K562 (cell line): ENCODE measurements around the gene TMPRSS9. TPM values are rescaled to one million over a fixed set of nuclear protein-coding genes. Genes with fewer than 3 reads are reported as not detected.

ENCODE experiments used
- ATAC-seq: fragments of 200-7000 bp; cut with Tn5 transposase; 3 replicates; pipeline ENCODE4 v1.9.1; 2020; ENCODE audit warnings: moderate library complexity
- BruUV-seq: library from RNA; stranded (reverse); fragments of 400-500 nt; replicated peaks from 2 replicates; lab custom pipeline; 2021; lab: Mats Ljungman, UMichigan
- CTCF ChIA-PET: fragments of 300-600 bp; formaldehyde crosslinking; extraction: SDS; loops from one replicate; lab custom pipeline; 2021; ENCODE audit warnings: low intra/inter-chr PET ratio; lab: Yijun Ruan, JAX
- POLR2A ChIA-PET: fragments of 300-600, 350-650 bp; sonication (Branson Sonifier 250); formaldehyde crosslinking; extraction: SDS; loops from one replicate; lab custom pipeline; 2021; ENCODE audit warnings: antibody characterized with exemption, inconsistent platforms; lab: Yijun Ruan, JAX
- DNase-seq, 4 experiments: peaks; one replicate each; pipeline versions ENCODE4 v3.0.0 to v3.0.0-alpha.2; 2011 to 2018; ENCODE audit warnings: low spot score in 3 of 4, mixed read lengths in 3 of 4; ENCODE audit errors: extremely low read depth in 1 of 4
- FAIRE-seq: peaks from 2 replicates; lab custom pipeline; 2011; peaks lifted over from hg19 to GRCh38; lab: Jason Lieb, UNC
- H2AFZ ChIP-seq: 2 replicates; pipeline ENCODE4 v1.6.0; 2011; ENCODE audit warnings: low read depth, low read length, control low read depth, inconsistent platforms
- H3K27ac ChIP-seq: fragments of 200-600 bp; 3 replicates; pipeline ENCODE4 v1.8.0; 2011; ENCODE audit warnings: low read depth, mild to moderate bottlenecking, control low read depth, inconsistent platforms, low read length, moderate library complexity, mixed read lengths; ENCODE audit errors: extremely low read depth
- H3K27me3 ChIP-seq, 2 experiments: fragments of 300-600 bp in 1 of 2; 2 replicates in 1 of 2; 3 replicates in 1 of 2; pipeline versions ENCODE4 v1.6.0 to v1.8.0; 2011; ENCODE audit warnings: inconsistent platforms in 2 of 2, low read length in 2 of 2, mild to moderate bottlenecking in 1 of 2, mixed read lengths in 1 of 2, moderate library complexity in 1 of 2; ENCODE audit not compliant: control insufficient read depth in 2 of 2, insufficient read depth in 2 of 2
- H3K36me3 ChIP-seq: fragments of 300-600 bp; 3 replicates; pipeline ENCODE4 v1.8.0; 2011; ENCODE audit warnings: mild to moderate bottlenecking, low read length, inconsistent platforms; ENCODE audit not compliant: control insufficient read depth, insufficient read depth
- H3K4me1 ChIP-seq, 2 experiments: fragments of 200-600 bp in 1 of 2; replicated peaks in 1 of 2; 2 replicates in 1 of 2; 3 replicates in 1 of 2; pipeline versions ENCODE4 v1.5.1 to v1.8.0; 2011; ENCODE audit warnings: inconsistent platforms in 2 of 2, low read length in 2 of 2, mild to moderate bottlenecking in 1 of 2, mixed read lengths in 1 of 2, moderate library complexity in 1 of 2; ENCODE audit not compliant: control insufficient read depth in 2 of 2, insufficient read depth in 2 of 2
- H3K4me2 ChIP-seq: 2 replicates; pipeline ENCODE4 v1.6.1; 2011; ENCODE audit warnings: low read length, control low read depth, inconsistent platforms, mixed read lengths; ENCODE audit not compliant: insufficient read depth
- H3K4me3 ChIP-seq: fragments of 200-600 bp; sonication (generic), shearing (Covaris generic); 2 replicates; pipeline ENCODE4 v1.5.1; 2016; ENCODE audit warnings: control low read depth, inconsistent platforms
- H3K79me2 ChIP-seq: fragments of 200-600 bp; 3 replicates; pipeline ENCODE4 v1.8.0; 2011; ENCODE audit warnings: low read length, inconsistent platforms; ENCODE audit not compliant: control insufficient read depth, insufficient read depth
- H3K9ac ChIP-seq, 2 experiments: 2 replicates each; pipeline versions ENCODE4 v1.6.0 to v1.6.1; 2011; ENCODE audit warnings: low read depth in 2 of 2, low read length in 2 of 2, control low read depth in 1 of 2, inconsistent platforms in 1 of 2, mild to moderate bottlenecking in 1 of 2, mixed read lengths in 1 of 2; ENCODE audit not compliant: insufficient read depth in 1 of 2
- H3K9me1 ChIP-seq: one replicate; pipeline ENCODE4 v1.6.0; 2011; ENCODE audit warnings: inconsistent platforms, mild to moderate bottlenecking, low read length, moderate library complexity; ENCODE audit not compliant: control insufficient read depth, insufficient read depth
- H3K9me3 ChIP-seq: replicated peaks from 2 replicates; pipeline ENCODE4 v1.5.1; 2011; ENCODE audit warnings: low read depth, low read length, inconsistent platforms; ENCODE audit not compliant: control insufficient read depth, insufficient read depth
- H4K20me1 ChIP-seq: replicated peaks from 2 replicates; pipeline ENCODE4 v1.6.1; 2011; ENCODE audit warnings: low read length, inconsistent platforms, mixed read lengths; ENCODE audit not compliant: control insufficient read depth, insufficient read depth
- FOSL1 ChIP-seq: fragments of 200-800 bp; sonication (Bioruptor generic); conservative IDR thresholded peaks from 2 replicates; pipeline ENCODE4 v1.6.1; 2016; ENCODE audit warnings: missing genetic modification characterization, missing compliant biosample characterization
- HDAC1 ChIP-seq, 2 experiments: fragments of 450-650 bp; IDR thresholded peaks; 2 replicates each; pipeline ENCODE4 v1.6.1; 2016 to 2017; ENCODE audit warnings: inconsistent platforms in 1 of 2, mild to moderate bottlenecking in 1 of 2, moderate library complexity in 1 of 2
- KAT8 ChIP-seq: fragments of 450-650 bp; IDR thresholded peaks from 2 replicates; pipeline ENCODE4 v1.6.1; 2016; ENCODE audit warnings: low read depth, mild to moderate bottlenecking
- MECOM ChIP-seq: fragments of 250-450 bp; sonication (Bioruptor Pico); IDR thresholded peaks from 2 replicates; pipeline ENCODE4 v1.8.0; 2022; ENCODE audit warnings: inconsistent platforms
- PTBP1 ChIP-seq: fragments of 200-400 bp; formaldehyde crosslinking; IDR thresholded peaks from 2 replicates; pipeline ENCODE4 v1.6.1; 2017; ENCODE audit warnings: low read depth, low read length
- SMAD1 ChIP-seq: fragments of 150-350 bp; IDR thresholded peaks from 2 replicates; pipeline ENCODE4 v1.6.1; 2014; ENCODE audit warnings: low read length, low read depth; ENCODE audit not compliant: partially characterized antibody
- XRCC3 ChIP-seq: fragments of 450-650 bp; IDR thresholded peaks from 2 replicates; pipeline ENCODE4 v1.6.1; 2017; ENCODE audit warnings: mild to moderate bottlenecking, moderate library complexity
- ZFP1 ChIP-seq: fragments of 450-650 bp; formaldehyde crosslinking; IDR thresholded peaks from 2 replicates; pipeline ENCODE4 v1.4.0; 2020; ENCODE audit warnings: mild to moderate bottlenecking, mixed read lengths
- ZNF184 ChIP-seq: sonication (generic); formaldehyde crosslinking; IDR thresholded peaks from 2 replicates; pipeline ENCODE4 v1.5.0; 2020; ENCODE audit warnings: missing genetic modification reagents
- ZNF551 ChIP-seq: fragments of 250-450 bp; sonication (Bioruptor Pico); IDR thresholded peaks from 2 replicates; pipeline ENCODE4 v1.5.0; 2021; ENCODE audit warnings: mild to moderate bottlenecking, moderate library complexity
- ZNF780A ChIP-seq: fragments of 250-450 bp; sonication (Bioruptor Pico); IDR thresholded peaks from 2 replicates; pipeline ENCODE4 v1.5.0; 2021; ENCODE audit warnings: mild to moderate bottlenecking
- WGBS: fragments of 100-300 bp; shearing (Covaris generic); methylation state at CpG from one replicate; pipeline ENCODE4 v1.1.6; 2016; ENCODE audit warnings: low coverage, mixed read lengths; ENCODE audit not compliant: insufficient coverage; ENCODE audit errors: missing lambda C conversion rate; 5-methylcytosine and 5-hydroxymethylcytosine counted together
- in situ Hi-C: fragments of 300-500 bp; cut with MboI; formaldehyde crosslinking; loops from 4 replicates; pipeline ENCODE4 v1.15.0; 2018; ENCODE audit warnings: inconsistent platforms, mixed read lengths
- intact Hi-C: fragments of 100-400 bp; cut with micrococcal nuclease; formaldehyde crosslinking; loops from 2 replicates; pipeline ENCODE4 v1.14.2; 2022
- polyA plus RNA-seq, 8 experiments: library from polyadenylated mRNA; depleted of rRNA in 4 of 8; stranded (reverse) in 5 of 8; unstranded in 3 of 8; fragments of >200 nt; fragmentation: Nextera tagmentation in 2 of 8; fragmentation: Illumina TruSeq in 1 of 8; extraction: Ambion mirVana in 2 of 8; extraction: Trizol in 1 of 8; gene quantifications; 2 replicates each; pipeline versions ENCODE4 v1.2.1 to v1.2.3, GENCODE V29; 2011 to 2014; ENCODE audit warnings: inconsistent platforms in 1 of 8, missing spikeins in 1 of 8
- total RNA-seq, 7 experiments: library from RNA; depleted of rRNA in 6 of 7; stranded (reverse); fragments of >200 nt in 6 of 7; fragmentation: Illumina TruSeq in 2 of 7; extraction: Trizol in 2 of 7; gene quantifications; 2 replicates each; pipeline versions ENCODE4 v1.2.1 to v1.2.3, GENCODE V29; 2011 to 2021; ENCODE audit warnings: low replicate concordance in 1 of 7
- TF ChIP-seq, protein P1 (sequence below): fragments of 450-650 bp; conservative IDR thresholded peaks from 2 replicates; pipeline ENCODE4 v1.6.1; 2016; ENCODE audit warnings: missing genetic modification characterization, low read depth, mild to moderate bottlenecking, control low read depth, missing compliant biosample characterization
- TF ChIP-seq, protein P2 (sequence below): fragments of 250-450 bp; sonication (Bioruptor Pico); IDR thresholded peaks from 2 replicates; pipeline ENCODE4 v1.4.0; 2020; ENCODE audit warnings: mild to moderate bottlenecking, moderate library complexity, borderline replicate concordance
- TF ChIP-seq, protein P3 (sequence below): fragments of 250-450 bp; sonication (Bioruptor Pico); IDR thresholded peaks from 2 replicates; pipeline ENCODE4 v1.5.1; 2021; ENCODE audit warnings: mild to moderate bottlenecking

TMPRSS9 gene
- total and polyA plus RNA-seq, 9 of the 15 experiments (the other 6 are each of a cell fraction or from before 2014, with no cell fraction given), result 0.01 to 0.03 TPM; not detected in 7

GRCh38 chr19:2341982-2342381, 18.1 kb upstream of the TMPRSS9 start:
- 88% methylated on average over 13 of the region's 15 CpGs for whole genome bisulfite sequencing
- H3K36me3 ChIP-seq, result peaks cover 38% of the 10 kb centered on the region; the same call in 1 of the 3 replicates
- no peaks in the 10 kb centered on the region for H3K27me3 ChIP-seq
- H4K20me1 ChIP-seq, result no peaks in the 10 kb centered on the region
- FAIRE-seq (no peak), DNase-seq (no peak), ATAC-seq (no peak)
- intact Hi-C loops, result no loop called here
- CTCF ChIA-PET, result no interaction called here
- H3K79me2 ChIP-seq, result peaks cover 8% of the 10 kb centered on the region
- TSS peak; percentile 53 for BruUV-seq
- peak overlapping the region in 1 of 2 experiments; percentile 14; a peak in 1 of 4 replicates for H3K9ac ChIP-seq
- POLR2A ChIA-PET, result no interaction called here
- H3K4me1 ChIP-seq, result peaks cover 19 to 80% of the 10 kb centered on the region in 2 experiments; a peak in 4 of 5 replicates
- no peak overlapping the region for H3K4me2 ChIP-seq
- H3K4me3 ChIP-seq, result no peak overlapping the region
- H3K27ac ChIP-seq, result no peak overlapping the region
- H3K9me1 ChIP-seq, result no peaks in the 10 kb centered on the region
- no peak overlapping the region for H2AFZ ChIP-seq
- H3K9me3 ChIP-seq, result no peaks in the 10 kb centered on the region
- no peak for TF ChIP-seq MECOM
- TF ChIP-seq ZNF780A (CRISPR knock-in tag), result no peak
- no peak for TF ChIP-seq ZFP1 (CRISPR knock-in tag)
- no peak for TF ChIP-seq HDAC1 (IDR thresholded peaks at IDR 0.05)
- no peak for TF ChIP-seq ZNF184 (CRISPR knock-in tag)
- TF ChIP-seq, protein P1, sequence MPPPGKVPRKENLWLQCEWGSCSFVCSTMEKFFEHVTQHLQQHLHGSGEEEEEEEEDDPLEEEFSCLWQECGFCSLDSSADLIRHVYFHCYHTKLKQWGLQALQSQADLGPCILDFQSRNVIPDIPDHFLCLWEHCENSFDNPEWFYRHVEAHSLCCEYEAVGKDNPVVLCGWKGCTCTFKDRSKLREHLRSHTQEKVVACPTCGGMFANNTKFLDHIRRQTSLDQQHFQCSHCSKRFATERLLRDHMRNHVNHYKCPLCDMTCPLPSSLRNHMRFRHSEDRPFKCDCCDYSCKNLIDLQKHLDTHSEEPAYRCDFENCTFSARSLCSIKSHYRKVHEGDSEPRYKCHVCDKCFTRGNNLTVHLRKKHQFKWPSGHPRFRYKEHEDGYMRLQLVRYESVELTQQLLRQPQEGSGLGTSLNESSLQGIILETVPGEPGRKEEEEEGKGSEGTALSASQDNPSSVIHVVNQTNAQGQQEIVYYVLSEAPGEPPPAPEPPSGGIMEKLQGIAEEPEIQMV, result no peak
- no peak for TF ChIP-seq SMAD1
- TF ChIP-seq, protein P2, sequence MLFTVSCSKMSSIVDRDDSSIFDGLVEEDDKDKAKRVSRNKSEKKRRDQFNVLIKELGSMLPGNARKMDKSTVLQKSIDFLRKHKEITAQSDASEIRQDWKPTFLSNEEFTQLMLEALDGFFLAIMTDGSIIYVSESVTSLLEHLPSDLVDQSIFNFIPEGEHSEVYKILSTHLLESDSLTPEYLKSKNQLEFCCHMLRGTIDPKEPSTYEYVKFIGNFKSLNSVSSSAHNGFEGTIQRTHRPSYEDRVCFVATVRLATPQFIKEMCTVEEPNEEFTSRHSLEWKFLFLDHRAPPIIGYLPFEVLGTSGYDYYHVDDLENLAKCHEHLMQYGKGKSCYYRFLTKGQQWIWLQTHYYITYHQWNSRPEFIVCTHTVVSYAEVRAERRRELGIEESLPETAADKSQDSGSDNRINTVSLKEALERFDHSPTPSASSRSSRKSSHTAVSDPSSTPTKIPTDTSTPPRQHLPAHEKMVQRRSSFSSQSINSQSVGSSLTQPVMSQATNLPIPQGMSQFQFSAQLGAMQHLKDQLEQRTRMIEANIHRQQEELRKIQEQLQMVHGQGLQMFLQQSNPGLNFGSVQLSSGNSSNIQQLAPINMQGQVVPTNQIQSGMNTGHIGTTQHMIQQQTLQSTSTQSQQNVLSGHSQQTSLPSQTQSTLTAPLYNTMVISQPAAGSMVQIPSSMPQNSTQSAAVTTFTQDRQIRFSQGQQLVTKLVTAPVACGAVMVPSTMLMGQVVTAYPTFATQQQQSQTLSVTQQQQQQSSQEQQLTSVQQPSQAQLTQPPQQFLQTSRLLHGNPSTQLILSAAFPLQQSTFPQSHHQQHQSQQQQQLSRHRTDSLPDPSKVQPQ (CRISPR knock-in tag), result no peak
- TF ChIP-seq, protein P3, sequence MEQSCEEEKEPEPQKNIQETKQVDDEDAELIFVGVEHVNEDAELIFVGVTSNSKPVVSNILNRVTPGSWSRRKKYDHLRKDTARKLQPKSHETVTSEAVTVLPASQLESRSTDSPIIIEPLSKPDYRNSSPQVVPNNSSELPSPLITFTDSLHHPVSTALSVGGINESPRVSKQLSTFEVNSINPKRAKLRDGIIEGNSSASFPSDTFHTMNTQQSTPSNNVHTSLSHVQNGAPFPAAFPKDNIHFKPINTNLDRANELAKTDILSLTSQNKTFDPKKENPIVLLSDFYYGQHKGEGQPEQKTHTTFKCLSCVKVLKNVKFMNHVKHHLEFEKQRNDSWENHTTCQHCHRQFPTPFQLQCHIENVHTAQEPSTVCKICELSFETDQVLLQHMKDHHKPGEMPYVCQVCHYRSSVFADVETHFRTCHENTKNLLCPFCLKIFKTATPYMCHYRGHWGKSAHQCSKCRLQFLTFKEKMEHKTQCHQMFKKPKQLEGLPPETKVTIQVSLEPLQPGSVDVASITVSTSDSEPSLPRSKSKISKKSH (CRISPR knock-in tag), result no peak
- no peak for TF ChIP-seq XRCC3
- no peak for TF ChIP-seq FOSL1 (tag)
- TF ChIP-seq KAT8, result no peak
- no peak for TF ChIP-seq PTBP1
- no peak for TF ChIP-seq ZNF551 (CRISPR knock-in tag)
- in situ Hi-C loops, result no loop called here
